ENCODE data around the gene UVRAG. TPM values are rescaled to one million over a fixed set of nuclear protein-coding genes. Genes with fewer than 3 reads are reported as not detected.
A peak's percentile ranks its signal among the peaks of the same experiment; 100 is the strongest.
"Not testable (repeated sequence)": the region's sequence is repeated elsewhere in the genome, so short reads cannot be mapped to it uniquely, and the experiment has no call there.

UVRAG gene
- polyA plus RNA-seq, 3 donors from 2014 or later, result 7.2 to 19.3 (median 15.7) TPM

DNA sequence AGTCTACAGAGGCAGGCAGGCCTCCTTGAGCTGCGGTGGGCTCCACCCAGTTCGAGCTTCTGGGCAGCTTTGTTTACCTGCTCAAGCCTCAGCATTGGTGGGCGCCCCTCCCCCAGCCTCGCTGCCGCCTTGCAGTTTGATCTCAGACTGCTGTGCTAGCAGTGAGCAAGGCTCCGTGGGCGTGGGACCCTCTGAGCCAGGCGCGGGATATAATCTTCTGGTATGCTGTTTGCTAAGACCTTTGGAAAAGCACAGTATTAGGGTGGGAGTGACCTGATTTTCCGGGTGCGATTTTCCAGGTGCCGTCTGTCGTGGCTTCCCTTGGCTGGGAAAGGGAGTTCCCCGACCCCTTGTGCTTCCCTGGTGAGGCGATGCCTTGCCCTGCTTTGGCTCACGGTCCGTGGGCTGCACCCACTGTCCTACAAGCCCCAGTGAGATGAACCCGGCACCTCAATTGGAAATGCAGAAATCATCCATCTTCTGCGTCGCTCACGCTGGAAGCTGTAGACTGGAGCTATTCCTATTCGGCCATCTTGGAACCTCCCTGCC is 164.5 kb downstream of the UVRAG start:
- Mint-ChIP-seq H3K4me1 (peaks cover 29 to 31% of the 10 kb centered on the region in 2 donors), H3K36me3 (peaks cover 9 to 11% (median 9%) of the 10 kb centered on the region in 3 donors)
- H3K4me3 Mint-ChIP-seq; DNase-seq; H3K27me3 Mint-ChIP-seq (ENCODE audit: low read depth in 3 of 3); H3K9me3 Mint-ChIP-seq; H3K27ac Mint-ChIP-seq: not testable (repeated sequence)

DNA sequence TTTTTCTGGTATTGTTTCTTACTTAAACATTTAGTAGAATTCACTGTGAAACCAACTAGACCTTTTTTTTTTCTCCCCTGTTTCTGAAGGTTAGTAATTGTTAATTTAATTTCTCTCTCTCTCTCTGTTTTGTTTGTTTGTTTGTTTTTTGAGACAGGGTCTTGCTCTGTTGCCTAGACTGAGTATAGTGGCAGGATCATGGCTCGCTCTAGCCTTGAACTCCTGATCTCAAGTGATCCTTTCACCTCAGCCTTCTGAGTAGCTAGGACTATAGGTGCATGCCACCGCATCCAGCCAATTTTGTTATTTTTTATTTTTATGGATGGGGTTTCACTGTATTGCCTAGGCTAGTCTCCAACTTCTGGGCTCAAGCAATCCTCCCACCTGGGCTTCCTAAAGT is 165.0 kb downstream of the UVRAG start:
- Mint-ChIP-seq H3K4me1 (peaks cover 29 to 31% of the 10 kb centered on the region in 2 donors), H3K27ac (no peak overlapping the region), H3K4me3 (no peak overlapping the region), H3K27me3 (ENCODE audit: low read depth in 3 of 3) (peaks cover 0 to 2% (median 0%) of the 10 kb centered on the region in 3 donors), H3K36me3 (peaks cover 10 to 13% (median 12%) of the 10 kb centered on the region in 3 donors), H3K9me3 (no peaks in the 10 kb centered on the region)
- no peak for DNase-seq

DNA sequence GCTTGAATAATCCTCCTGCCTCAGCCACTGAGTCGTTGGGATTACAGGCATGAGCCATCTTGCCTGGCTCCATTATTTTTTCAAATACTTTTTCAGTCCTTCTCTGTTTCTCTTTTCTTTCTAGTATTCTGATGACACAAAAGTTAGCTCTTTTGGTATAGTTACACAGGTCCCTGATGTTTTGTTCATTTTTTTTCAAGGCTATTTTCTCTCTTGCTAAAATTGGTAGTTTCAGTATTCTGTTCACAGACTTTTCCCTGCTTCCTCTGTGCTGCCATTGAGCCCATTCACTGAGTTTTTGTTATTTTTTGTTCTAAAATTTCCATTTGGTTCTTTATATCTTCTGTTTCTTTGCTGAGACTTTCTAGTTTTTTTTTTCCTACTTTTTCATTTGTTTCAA is 166.5 kb downstream of the UVRAG start:
- H3K4me1 Mint-ChIP-seq, result peaks cover 24 to 27% of the 10 kb centered on the region in 2 donors
- H3K9me3 Mint-ChIP-seq, result no peaks in the 10 kb centered on the region
- peaks cover 10 to 13% (median 12%) of the 10 kb centered on the region in 3 donors for H3K36me3 Mint-ChIP-seq
- peaks cover 0 to 1% (median 0%) of the 10 kb centered on the region in 3 donors for H3K27me3 Mint-ChIP-seq (ENCODE audit: low read depth in 3 of 3)
- DNase-seq, result no peak
- no peak overlapping the region for H3K4me3 Mint-ChIP-seq
- peak overlapping the region in 3 of 6 donors; percentile 10 to 22 (median 15) for H3K27ac Mint-ChIP-seq

DNA sequence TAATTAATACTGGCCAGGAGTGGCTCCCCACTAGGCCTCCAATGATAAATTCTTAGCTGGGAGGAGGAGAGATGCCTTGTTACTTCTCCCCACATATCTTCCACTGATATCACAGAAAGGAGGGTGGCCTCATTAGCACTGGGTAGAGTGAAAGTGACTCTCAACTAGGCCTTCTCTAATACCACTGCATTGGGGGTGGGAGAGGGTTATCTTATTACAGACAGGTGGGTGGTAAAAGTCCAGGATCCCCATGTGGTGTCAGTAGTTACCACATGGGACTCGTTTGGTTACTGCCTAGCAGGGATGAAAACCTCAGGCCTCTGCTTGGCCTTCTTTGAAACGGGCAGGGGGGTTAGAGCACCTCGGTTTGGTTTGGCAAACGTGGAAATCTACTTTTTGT is 167.3 kb downstream of the UVRAG start:
- H3K27ac Mint-ChIP-seq, result no peak overlapping the region
- H3K36me3 Mint-ChIP-seq, result peaks cover 12 to 17% (median 14%) of the 10 kb centered on the region in 3 donors
- DNase-seq, result no peak

DNA sequence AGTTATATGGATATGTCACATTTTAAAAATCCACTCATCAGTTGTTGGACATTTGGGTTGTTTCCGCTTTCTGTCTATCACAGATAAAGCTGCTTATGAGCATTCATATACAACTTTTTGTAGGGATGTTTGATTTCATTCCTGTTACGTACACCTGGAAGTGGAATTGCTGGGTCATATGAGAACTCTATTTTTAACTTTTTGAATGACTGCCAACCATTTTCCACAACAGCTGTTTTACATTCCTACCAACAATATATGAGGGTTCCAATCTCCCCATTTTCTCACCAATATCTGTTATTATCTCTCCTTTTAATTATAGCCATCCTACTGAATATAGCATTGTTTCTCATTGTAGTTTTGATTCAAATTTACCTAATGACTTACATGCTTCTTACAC is 172.0 kb downstream of the UVRAG start:
- Mint-ChIP-seq H3K4me1 (peaks cover 9 to 22% of the 10 kb centered on the region in 2 donors), H3K27ac (no peak overlapping the region), H3K4me3 (no peak overlapping the region), H3K36me3 (peaks cover 12 to 16% (median 15%) of the 10 kb centered on the region in 3 donors), H3K27me3 (ENCODE audit: low read depth in 3 of 3) (peaks cover 0 to 1% (median 0%) of the 10 kb centered on the region in 3 donors), H3K9me3 (no peaks in the 10 kb centered on the region)
- no peak for DNase-seq

More for the DNA sequence above, 167.3 kb downstream of the UVRAG start:
- H3K4me3 Mint-ChIP-seq, result no peak overlapping the region
- peaks cover 0 to 1% (median 0%) of the 10 kb centered on the region in 3 donors for H3K27me3 Mint-ChIP-seq (ENCODE audit: low read depth in 3 of 3)
- H3K4me1 Mint-ChIP-seq, result peaks cover 16 to 21% of the 10 kb centered on the region in 2 donors
- H3K9me3 Mint-ChIP-seq, result no peaks in the 10 kb centered on the region

DNA sequence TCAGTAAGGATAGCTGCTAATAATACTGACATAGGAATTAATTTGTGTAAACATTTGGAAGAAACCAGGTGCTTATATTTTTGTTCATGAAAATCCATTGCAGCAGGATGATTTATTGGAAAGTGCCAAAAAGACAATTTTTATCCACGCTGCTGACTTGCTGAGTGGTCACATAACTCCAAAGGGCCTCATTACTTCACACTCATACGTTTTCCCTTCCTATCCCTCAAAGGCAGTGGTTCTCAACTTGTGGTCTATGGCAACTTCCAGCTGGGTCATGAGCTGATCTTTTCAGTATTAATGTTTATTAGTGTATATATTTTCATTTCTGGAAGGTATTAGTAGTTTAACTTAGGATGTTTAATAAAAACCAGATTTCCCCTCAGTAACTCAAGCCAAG is 178.1 kb downstream of the UVRAG start:
- H3K27ac Mint-ChIP-seq, result no peak overlapping the region
- H3K36me3 Mint-ChIP-seq, result peaks cover 0 to 3% (median 0%) of the 10 kb centered on the region in 3 donors
- H3K4me3 Mint-ChIP-seq, result no peak overlapping the region
- no peaks in the 10 kb centered on the region for H3K27me3 Mint-ChIP-seq (ENCODE audit: low read depth in 3 of 3)
- DNase-seq, result no peak
- H3K4me1 Mint-ChIP-seq, result peaks cover 6 to 17% of the 10 kb centered on the region in 2 donors
- no peaks in the 10 kb centered on the region for H3K9me3 Mint-ChIP-seq

DNA sequence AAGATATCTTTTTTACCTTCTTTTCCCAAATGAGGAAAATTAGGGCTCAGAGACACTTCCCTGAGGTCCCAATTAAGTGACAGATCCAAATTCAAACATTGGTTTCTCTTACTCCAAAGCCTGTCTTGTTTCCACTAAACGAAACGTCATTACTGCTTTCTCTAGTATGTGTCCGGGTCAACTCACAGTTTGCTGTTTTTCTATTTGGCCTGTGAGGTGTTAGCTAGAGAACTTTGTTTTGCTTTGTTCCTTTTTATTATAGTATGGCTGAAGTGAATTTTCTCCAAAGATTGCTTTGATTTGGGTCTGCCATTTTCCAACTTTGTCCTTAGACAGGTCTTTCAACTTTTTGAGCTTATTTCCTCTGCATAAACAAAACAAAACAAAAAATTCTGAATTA is 179.6 kb downstream of the UVRAG start:
- no peak overlapping the region for H3K4me3 Mint-ChIP-seq
- no peaks in the 10 kb centered on the region for H3K27me3 Mint-ChIP-seq (ENCODE audit: low read depth in 3 of 3)
- no peaks in the 10 kb centered on the region for H3K9me3 Mint-ChIP-seq
- peaks cover 2 to 13% of the 10 kb centered on the region in 2 donors for H3K4me1 Mint-ChIP-seq
- no peak for DNase-seq
- H3K27ac Mint-ChIP-seq, result no peak overlapping the region
- H3K36me3 Mint-ChIP-seq, result peaks cover 0 to 4% (median 0%) of the 10 kb centered on the region in 3 donors

DNA sequence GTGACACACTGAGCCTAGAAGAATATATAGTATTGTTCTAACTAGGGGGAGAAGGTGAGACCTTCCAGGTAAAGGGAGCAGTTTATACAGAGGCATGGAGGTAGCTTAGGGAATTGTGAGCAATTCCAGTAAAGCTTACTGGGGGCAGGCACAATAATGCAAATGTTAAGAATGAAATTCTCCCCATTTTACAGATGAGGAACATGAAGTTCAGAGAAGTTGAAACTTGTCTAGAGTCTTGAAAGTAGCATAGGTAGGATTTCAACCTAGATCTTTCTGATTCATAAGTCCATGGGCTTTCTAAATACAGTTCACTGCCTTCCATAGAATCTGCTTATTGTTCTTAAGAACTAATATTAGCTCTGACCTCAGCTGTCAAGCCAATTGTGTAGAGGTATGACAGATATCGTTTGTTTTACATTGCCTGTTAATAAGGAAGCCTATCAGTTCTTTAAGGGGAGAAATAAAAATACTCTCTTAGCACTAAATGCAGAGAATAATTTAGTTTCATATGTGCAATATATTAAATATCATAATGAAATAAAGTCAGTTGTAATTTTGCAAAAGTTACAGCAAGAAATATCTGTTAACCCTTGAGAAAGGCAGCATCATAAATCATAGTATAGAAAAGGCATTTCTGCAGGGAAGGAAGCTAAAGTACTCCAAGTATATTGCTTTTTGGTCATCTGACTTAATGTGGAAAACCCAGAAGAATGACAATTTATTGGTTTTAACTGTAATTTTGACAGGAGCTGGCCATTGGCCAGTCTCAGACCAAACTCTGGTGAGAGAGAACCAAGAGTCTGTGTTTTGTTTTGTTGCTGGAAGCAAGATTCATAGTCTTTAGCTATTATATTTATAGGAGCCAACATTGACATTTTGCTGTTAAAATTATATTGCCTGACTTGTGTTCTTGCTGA is 181.8 kb downstream of the UVRAG start:
- H3K4me1 Mint-ChIP-seq, result no peaks in the 10 kb centered on the region
- DNase-seq, result no peak
- H3K9me3 Mint-ChIP-seq, result peaks cover 0 to 3% (median 0%) of the 10 kb centered on the region in 6 donors
- no peak overlapping the region for H3K4me3 Mint-ChIP-seq
- H3K36me3 Mint-ChIP-seq, result peaks cover 0 to 21% (median 0%) of the 10 kb centered on the region in 3 donors
- H3K27ac Mint-ChIP-seq, result no peak overlapping the region
- peaks cover 0 to 2% (median 0%) of the 10 kb centered on the region in 3 donors for H3K27me3 Mint-ChIP-seq (ENCODE audit: low read depth in 3 of 3)

DNA sequence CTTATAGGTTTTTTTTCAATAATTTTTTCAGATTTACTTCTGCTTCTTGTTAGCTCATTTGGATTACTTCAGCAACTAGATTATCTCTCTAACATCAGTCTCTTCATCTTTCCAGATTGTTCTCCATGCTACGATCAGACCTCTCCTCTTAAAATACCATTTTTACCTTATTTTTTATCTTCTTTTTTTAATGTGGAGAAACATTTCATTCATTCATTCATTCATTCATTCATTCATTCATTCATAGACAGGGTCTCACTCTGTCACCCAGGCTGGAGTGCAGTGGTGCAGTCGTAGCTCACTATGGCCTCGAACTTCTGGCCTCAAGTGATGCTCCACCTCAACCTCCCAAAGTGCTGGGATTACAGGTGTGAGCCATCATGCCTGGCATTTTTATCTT is 189.4 kb downstream of the UVRAG start:
- peaks cover 13 to 49% (median 20%) of the 10 kb centered on the region in 3 donors for H3K36me3 Mint-ChIP-seq
- H3K9me3 Mint-ChIP-seq, result peaks cover 0 to 3% (median 0%) of the 10 kb centered on the region in 6 donors
- H3K27ac Mint-ChIP-seq, result no peak overlapping the region
- H3K27me3 Mint-ChIP-seq (ENCODE audit: low read depth in 3 of 3), result peaks cover 0 to 2% (median 0%) of the 10 kb centered on the region in 3 donors
- H3K4me3 Mint-ChIP-seq, result no peak overlapping the region
- no peaks in the 10 kb centered on the region for H3K4me1 Mint-ChIP-seq
- DNase-seq, result no peak

DNA sequence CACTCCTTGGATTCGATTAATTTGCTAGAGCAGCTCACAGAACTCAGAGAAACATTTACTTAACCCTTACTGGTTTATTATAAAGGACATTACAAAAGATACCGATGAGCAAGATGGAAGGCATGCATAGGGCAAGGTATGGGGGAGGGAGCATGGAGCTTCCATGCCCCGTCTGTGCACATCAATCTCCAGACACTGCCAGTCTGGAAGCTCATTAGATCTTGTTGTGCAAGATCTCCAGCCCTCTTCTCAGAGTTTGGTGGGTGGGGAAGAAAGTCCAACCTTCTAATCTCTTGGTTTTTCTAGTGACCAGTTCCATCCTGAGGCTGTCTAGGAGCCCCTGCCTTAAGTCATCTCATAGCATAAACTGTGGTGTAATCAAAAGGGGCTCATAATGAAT is 190.7 kb downstream of the UVRAG start:
- H3K9me3 Mint-ChIP-seq, result peaks cover 0 to 3% (median 0%) of the 10 kb centered on the region in 6 donors
- H3K36me3 Mint-ChIP-seq, result peaks cover 20 to 48% (median 20%) of the 10 kb centered on the region in 3 donors
- H3K27me3 Mint-ChIP-seq (ENCODE audit: low read depth in 3 of 3), result no peaks in the 10 kb centered on the region
- H3K4me1 Mint-ChIP-seq, result no peaks in the 10 kb centered on the region
- DNase-seq, result no peak
- H3K4me3 Mint-ChIP-seq, result no peak overlapping the region
- no peak overlapping the region for H3K27ac Mint-ChIP-seq

DNA sequence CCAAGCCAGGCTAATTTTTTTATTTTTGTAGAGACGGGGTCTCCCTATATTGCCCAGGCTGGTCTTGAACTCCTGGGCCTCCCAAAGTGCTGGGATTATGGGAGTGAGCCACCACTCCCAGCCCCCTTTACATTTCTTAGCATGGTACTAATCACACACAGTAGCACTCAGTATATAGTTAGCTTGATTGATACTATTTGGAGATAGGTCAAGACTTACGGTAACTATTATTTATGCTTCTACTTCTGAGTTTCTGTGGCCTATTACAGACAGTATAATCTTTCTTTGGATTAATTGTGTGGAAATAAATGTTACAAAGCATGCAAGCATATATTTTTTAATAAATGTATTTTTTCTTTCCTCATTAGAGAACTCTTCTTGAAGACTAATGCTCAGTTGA is 192.2 kb downstream of the UVRAG start:
- Mint-ChIP-seq H3K36me3 (peaks cover 19 to 38% (median 20%) of the 10 kb centered on the region in 3 donors), H3K4me3 (no peak overlapping the region), H3K27ac (no peak overlapping the region), H3K9me3 (no peaks in the 10 kb centered on the region), H3K27me3 (ENCODE audit: low read depth in 3 of 3) (no peaks in the 10 kb centered on the region), H3K4me1 (no peaks in the 10 kb centered on the region)
- no peak for DNase-seq

DNA sequence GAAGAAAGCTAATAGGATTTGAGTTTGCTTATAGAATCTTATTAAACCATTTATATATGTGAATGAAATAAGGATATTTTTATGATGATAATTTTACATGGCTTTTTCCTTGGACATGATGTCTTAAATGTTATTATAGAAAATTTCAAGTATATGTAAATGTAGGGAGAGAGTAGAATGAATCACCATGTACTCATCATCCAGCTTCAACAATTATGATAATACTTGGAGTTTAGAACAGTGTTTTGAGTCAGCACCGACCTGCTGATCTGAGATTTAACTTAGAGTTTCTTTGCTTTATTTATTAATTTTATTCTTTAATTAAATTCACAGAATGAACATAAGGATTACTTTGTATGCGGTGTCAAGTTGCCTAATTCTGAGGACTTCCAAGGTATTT is 193.5 kb downstream of the UVRAG start:
- Mint-ChIP-seq H3K4me1 (no peaks in the 10 kb centered on the region), H3K27ac (no peak overlapping the region), H3K27me3 (ENCODE audit: low read depth in 3 of 3) (peaks cover 0 to 2% (median 0%) of the 10 kb centered on the region in 3 donors), H3K9me3 (no peaks in the 10 kb centered on the region), H3K4me3 (no peak overlapping the region), H3K36me3 (peaks cover 15 to 34% (median 24%) of the 10 kb centered on the region in 3 donors)
- DNase-seq, result no peak

DNA sequence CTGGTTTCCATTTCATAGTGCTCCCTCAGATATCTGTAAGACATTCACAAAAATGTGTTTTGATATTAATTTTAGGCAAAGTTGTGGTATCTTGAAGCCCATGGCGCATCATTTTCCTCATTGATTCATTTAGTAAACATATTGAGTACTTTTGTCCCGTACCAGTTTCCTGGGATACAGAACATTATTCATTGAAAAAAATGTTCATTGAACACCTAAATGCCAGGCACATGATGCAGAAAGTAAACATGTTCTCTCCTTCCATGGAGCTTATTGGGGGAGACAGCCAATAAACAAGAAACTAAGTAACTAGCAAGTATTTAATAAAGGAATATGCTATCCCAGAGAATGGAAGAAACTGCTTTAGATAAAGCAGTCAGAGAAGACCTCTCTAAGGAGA is 195.0 kb downstream of the UVRAG start:
- peaks cover 13 to 22% (median 15%) of the 10 kb centered on the region in 3 donors for H3K36me3 Mint-ChIP-seq
- DNase-seq, result no peak
- peaks cover 0 to 2% (median 0%) of the 10 kb centered on the region in 3 donors for H3K27me3 Mint-ChIP-seq (ENCODE audit: low read depth in 3 of 3)
- H3K4me1 Mint-ChIP-seq, result peaks cover 0 to 7% of the 10 kb centered on the region in 2 donors
- no peak overlapping the region for H3K4me3 Mint-ChIP-seq
- no peaks in the 10 kb centered on the region for H3K9me3 Mint-ChIP-seq
- no peak overlapping the region for H3K27ac Mint-ChIP-seq

DNA sequence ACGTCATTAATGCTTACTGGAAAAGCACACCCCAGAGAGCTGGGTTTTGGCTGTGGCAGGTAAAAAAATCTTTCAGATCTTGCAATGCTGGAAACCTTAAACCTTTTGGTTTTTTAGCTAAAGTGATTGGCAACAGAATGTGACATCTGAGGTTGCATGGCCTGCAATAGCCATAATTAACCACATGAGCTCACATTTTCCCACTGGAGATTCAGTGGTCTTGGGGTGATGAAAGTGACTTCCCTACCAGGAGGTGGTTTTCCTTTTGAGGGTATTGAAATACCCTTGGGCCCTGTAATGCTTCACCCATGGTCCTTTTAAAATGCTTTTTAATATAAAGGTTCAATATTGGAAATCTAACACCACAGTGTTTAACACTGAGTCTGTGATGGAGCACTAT is 198.5 kb downstream of the UVRAG start:
- no peak overlapping the region for H3K4me3 Mint-ChIP-seq
- peaks cover 0 to 15% of the 10 kb centered on the region in 2 donors for H3K4me1 Mint-ChIP-seq
- peak overlapping the region in 2 of 6 donors; percentile 14 to 26 for H3K27ac Mint-ChIP-seq
- peaks cover 0 to 2% (median 0%) of the 10 kb centered on the region in 3 donors for H3K27me3 Mint-ChIP-seq (ENCODE audit: low read depth in 3 of 3)
- peaks cover 0 to 11% (median 0%) of the 10 kb centered on the region in 6 donors for H3K9me3 Mint-ChIP-seq
- peaks cover 22 to 29% (median 25%) of the 10 kb centered on the region in 3 donors for H3K36me3 Mint-ChIP-seq
- DNase-seq, result no peak

All from immature natural killer cell (primary cell).